Stimulated activated CD8-positive, alpha-beta memory T cell treated with anti-CD3 and anti-CD28 coated beads, Interleukin-4, amount 100 ng/mL, for 24 hours (primary cell): ENCODE data around the gene WWOX.

ENCODE experiments used
- DNase-seq: peaks from one replicate; pipeline ENCODE4 v3.0.0-alpha.2; 2020; ENCODE audit warnings: low read depth

The WWOX gene

DNA sequence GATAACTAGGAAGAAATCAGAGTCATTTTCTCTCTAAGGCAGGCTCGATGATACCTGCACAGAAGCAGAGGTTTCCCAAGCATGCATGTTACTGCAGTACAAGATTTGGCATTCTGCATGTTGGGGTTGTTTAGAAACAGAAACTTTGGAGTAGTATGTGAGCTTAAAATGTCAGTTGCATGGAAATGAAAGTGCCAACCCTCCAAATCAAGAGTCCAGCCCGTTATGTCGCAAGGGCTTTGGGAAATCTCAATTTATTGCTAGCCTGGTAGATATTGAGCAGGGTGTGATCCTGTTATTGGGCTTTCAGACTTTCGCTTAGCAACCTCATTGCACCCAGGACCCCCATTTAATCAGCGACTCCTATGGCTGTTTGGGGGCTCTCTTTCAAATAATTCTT, 1010.3 kb downstream of the WWOX start:
- no peak for DNase-seq

DNA sequence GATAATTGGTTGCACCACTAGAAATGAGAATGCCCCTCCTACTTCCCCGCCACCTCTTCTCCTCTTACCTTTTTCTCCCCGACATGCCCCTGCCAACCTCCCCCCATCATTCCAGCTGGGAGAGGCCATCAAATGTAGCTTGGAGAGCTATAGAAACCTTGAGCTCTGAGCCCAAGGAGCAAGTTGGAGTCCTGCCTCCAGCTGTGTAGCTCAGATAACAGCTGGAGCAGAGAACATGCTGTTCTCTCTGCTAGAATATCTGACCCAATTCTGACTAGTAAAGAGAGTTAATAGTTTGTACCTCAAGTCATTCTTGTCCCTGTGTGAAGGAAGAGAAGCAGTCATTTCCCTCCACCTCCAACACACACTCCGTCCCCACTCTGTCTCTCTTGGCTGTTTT, 1010.8 kb downstream of the WWOX start:
- no peak for DNase-seq

GRCh38 chr16:79110953-79111352, 1011.5 kb downstream of the WWOX start:
- no peak for DNase-seq

- DNase-seq: no peak
Measured at GRCh38 chr16:79112462-79112861, 1013.0 kb downstream of the WWOX start.

DNA sequence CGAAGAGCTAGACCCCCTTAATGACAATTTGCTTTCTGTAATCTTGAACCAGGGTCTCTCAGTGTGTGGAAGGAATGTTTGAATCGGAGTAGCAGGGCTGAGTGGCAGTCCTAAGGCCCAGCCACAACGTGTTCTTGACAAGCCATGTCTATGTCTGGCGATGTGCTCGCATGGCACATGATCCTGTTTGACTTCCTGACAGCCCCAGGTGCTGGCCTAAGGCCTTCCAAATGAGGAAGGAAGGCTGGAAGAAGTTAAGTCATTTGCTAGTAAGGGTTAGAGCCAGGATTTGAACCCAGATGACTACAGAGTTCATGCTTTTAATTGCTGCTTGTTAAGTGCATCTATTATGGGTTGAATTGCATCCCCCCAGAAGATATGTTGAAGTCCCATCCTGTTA, 1014.4 kb downstream of the WWOX start:
- DNase-seq: no peak

DNA sequence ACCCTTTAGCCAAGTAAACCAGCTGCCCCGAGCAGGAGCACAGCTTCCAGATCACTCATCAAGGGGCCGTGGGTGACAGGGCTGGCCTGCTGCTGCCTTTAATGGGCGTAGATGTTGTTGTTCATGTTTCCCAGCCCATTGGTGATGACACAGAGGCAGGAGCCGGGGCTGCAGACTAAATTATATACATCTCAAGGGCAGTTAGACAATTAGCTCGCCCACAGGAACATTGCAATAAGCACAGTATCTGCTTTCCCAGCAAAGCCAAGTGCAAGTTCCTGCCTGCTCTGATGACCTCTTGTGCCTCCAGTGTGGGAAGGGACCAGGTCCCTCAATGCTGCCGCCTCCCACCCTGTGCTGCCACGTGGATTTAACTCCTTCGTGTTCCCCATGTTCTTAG, 1015.3 kb downstream of the WWOX start:
- no peak for DNase-seq

DNA sequence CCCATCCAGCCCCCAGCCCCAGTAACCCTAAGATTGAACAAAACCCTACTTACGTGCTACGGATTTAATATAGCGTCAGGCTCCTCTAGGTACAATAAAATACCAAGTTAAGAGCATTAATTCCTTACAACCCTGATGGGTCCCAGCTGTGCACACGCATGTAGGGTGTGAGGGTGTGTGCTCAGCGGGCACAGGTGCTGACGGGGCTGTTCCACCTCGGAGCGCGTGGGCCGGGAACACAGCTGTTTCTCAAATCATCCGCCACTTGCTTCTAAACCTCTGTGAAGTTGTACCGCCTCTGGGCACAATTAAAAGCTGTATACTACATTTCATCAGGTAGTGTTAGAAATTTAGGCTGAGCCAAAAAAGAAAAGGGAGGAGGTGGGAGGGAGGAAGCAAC, 1022.5 kb downstream of the WWOX start:
- no peak for DNase-seq

GRCh38 chr16:79122343-79122742, 1022.9 kb downstream of the WWOX start:
- no peak for DNase-seq

DNA sequence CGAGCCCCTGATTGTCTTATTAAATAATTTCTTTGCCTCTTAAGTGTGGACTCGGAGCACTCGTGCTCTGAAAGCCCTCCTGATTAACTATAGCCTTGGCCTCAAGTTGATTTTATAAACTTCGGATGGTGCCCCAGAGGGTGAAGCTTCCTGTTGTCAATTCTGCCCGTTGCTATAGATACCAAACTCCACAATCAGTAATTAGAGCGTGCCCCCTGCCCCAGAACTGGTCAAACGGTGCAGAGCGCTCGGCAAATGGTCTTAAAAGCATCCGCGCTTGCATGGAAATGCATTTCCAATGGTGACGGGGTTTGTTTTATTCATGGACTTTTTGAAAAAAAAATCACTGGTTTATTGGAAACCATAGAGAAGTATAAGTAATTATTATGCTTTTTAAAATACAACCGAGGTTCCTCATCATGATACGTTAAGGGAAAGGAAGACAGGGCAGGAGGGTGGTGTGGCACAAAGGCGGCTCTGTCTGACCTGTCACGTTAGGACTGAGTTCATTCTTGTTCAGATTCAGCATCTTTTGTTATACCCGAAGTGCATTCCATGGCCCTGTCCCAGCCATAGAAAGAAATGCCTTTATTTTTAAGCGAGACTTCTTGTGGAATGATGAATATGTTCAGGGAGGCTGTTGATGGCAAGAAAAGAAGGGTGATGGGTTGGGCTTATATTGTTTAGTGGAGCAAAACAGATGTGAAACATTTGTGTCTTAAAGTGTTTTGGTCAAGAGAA, 1024.7 kb downstream of the WWOX start:
- DNase-seq: no peak

- DNase-seq: no peak
Measured at GRCh38 chr16:79127766-79128165, 1028.3 kb downstream of the WWOX start.

GRCh38 chr16:79128706-79129105, 1029.3 kb downstream of the WWOX start:
- no peak for DNase-seq

DNA sequence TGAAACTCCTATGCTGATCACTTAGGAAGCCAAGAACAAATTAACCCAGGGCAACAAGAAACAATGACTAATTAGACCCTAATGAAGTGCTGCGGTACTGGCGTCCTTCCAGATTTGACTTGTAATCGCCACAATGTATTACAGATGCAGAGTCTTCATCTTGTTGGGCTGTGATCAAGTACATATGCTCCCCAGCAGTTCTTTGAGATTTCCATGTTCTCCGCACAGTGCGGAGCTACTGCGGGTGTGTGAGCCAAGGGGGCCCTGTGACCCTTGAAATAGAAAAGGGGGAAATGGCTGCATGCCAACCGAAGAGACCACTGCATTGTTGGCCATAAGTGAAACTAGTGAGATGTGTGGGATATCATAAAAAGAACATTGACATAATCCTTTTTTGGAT, 1031.2 kb downstream of the WWOX start:
- DNase-seq: no peak

DNA sequence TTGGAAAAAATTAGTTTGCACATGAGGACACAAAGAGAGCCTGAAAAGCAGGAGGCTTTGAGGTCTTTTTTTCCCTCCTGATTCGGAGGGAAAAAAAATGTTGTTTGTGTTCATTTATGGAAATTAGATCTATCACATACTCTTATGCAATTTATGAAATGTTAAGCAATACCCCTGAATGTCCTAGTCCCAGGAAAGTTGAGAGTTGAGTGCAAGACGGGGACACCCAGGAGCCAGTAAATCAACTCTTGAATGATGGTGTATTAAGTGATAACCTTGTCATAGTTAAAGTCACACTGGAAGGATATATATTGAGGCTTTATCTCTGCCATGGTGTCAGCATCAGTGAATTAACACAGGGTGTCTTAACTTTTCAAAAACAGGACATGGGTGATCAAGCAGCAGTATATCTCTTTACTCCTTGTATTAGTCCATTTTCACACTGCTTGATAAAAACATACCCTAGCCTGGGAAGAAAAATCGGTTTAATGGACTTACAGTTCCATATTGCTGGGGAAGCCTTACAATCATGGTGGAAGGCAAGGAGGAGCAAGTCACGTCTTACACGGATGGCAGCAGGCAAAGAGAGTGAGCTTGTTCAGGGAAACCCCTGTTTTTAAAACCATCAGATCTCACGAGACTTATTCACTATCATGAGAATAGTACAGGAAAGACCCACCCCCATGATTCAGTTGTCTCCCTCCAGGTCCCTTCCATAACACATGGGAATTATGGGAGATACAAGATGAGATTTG, 1032.0 kb downstream of the WWOX start:
- DNase-seq: no peak

- DNase-seq: no peak
Measured at GRCh38 chr16:79132701-79133100, 1033.2 kb downstream of the WWOX start.

- no peak for DNase-seq
Measured at GRCh38 chr16:79134300-79134699, 1034.8 kb downstream of the WWOX start.

DNA sequence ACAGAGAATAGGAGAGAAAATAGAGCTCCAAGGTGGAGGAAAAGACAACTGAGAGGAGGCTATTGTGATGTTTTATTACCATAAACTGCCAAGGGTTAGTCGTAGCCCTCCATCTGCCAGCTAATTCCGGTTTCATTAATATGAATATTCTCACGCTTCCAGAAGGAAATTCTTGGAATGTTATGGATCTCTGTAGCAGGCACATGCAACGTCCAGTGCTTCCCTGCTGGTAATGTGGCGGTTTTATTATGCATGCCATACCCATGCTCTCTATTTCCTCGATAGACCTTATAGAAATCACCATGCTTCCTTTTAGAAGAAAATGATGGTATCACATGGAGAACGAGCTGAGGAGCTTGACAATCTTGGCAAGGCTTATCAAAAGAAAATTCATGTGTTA, 1037.5 kb downstream of the WWOX start:
- DNase-seq: no peak

GRCh38 chr16:79137426-79137939, 1038.0 kb downstream of the WWOX start:
- no peak for DNase-seq

GRCh38 chr16:79139799-79140198, 1040.3 kb downstream of the WWOX start:
- DNase-seq: no peak

DNA sequence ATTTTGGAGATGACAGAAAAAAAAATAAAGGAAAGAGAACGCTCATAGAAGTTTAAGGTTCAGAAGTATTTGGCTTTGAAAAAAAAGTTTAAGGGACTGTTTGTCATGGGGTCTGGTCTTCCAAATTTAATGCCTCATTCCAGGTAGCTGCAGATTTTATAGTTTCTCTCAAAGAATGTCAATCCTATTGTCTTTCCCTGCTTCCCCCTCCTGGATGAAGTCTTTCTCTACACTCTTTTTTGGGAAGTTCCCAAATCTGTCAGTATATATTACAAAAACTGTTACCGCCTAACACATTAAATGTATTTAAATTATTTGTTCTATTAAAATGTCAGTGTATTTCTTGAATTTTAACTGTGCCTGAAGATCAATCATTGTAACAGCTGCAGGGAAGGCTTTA, 1043.6 kb downstream of the WWOX start:
- DNase-seq: no peak

- DNase-seq: no peak
Measured at GRCh38 chr16:79150151-79150550, 1050.7 kb downstream of the WWOX start.

DNA sequence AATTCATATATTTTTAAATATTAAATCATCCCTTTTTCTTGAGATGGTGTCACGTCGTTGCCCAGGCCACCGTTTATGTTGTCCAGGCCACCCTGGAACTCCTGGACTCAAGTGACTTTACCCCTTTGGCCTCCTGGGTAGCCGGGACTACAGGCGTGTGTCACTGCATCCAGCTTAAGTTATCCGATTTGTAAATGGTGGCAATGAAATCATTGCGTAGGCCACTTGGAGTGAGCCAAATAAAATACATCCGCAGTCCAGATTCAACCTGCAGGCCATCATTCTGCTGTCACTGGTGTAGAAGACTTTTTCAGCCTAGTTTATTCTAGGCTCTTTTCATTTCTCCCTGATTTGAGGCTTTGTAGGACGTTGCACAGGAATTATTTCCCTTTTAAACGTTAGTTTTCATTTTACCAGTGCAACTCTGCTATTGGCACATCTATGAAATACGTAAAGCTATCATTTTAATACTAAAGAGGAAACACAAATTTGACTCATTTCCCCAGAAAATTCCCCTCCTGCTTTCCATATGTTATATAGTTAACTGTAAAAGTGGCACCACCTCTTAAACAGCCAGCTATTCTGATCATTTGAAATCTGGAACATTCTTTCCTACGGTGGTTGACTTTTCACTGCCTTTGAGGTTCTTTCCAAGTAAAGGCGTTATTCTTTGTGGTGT, 1051.3 kb downstream of the WWOX start:
- DNase-seq: no peak

- DNase-seq: no peak
Measured at GRCh38 chr16:79154086-79154485, 1054.6 kb downstream of the WWOX start.

DNA sequence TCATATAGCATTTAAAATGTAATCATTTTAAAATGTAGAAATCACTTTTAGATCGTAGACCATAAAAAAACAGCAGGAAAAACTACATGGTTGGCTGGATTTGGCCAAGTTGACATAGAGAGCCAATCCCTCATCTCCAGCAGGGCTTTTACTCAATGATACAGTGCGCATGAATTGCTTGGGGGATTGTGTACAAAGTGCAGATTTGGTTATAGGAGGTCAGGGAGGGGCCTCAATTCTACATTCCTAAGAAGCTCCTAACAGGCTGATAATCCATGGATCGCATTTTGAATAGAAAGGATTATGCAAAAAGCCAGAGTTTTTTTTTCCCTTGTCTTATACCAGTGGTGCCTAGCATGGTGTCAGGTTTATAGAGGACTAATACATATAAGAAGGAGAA, 1056.0 kb downstream of the WWOX start:
- no peak for DNase-seq
